ENCODE results near the gene APOL4. TPM values are rescaled to one million over a fixed set of nuclear protein-coding genes. Genes with fewer than 3 reads are reported as not detected.
A peak's percentile ranks its signal among the peaks of the same experiment; 100 is the strongest.

Gene APOL4
- total and polyA plus RNA-seq, 7 donors = 1.2 to 14.0 (median 4.8) TPM

DNA sequence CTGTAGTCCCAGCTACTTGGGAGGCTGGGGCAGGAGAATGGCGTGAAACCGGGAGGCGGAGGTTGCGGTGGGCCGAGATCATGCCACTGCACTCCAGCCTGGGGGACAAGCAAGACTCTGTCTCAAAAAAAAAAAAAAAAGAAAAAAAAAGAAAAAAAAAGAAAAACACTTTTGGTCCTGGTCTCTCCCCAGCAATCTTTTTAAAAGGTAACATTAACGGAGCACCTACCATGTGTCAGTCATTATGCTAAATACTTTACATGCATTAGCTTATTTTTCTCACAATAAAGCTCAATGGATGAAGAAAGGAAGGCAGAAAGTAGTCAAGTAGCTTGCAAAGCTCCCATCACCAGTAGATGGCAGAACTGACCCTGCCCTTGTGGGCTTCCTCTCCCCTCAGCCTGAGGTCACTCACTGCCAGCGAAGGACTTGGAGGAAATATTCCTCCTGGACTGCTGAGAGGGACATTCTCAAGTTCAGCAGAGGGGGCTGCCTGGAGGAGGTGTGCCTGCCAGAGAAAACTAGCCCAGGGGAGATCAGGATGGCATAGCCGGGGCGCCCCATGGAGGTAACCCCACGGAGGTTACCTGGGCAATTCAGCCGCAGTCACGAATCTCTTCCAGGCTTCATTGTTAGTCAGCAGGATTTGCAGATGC lies 56.6 kb downstream of the APOL4 start:
- no peaks in the 10 kb centered on the region for H3K27me3 ChIP-seq
- TF ChIP-seq POLR2AphosphoS5 (IDR thresholded peaks at IDR 0.05) (no peak), EP300 (IDR thresholded peaks at IDR 0.05) (no peak), POLR2A (IDR thresholded peaks at IDR 0.05) (no peak), CTCF (IDR thresholded peaks at IDR 0.05) (peak; percentile 80 to 89 (median 82))
- H3K36me3 ChIP-seq = peaks cover 0 to 40% (median 7%) of the 10 kb centered on the region in 4 donors
- intact Hi-C loops (cut with DNase I) = loop anchor here (1.0 to 5.0 kb wide), 3 partner anchors 35 to 342 kb away; no protein-coding TSS in a partner anchor
- WGBS, 2 donors = 62 to 63% methylated on average over 12 of the region's 12 CpGs
- no peaks in the 10 kb centered on the region for H3K9me3 ChIP-seq
- peak overlapping the region; percentile 16 to 50 (median 20) for H3K27ac ChIP-seq
- H3K4me3 ChIP-seq = no peak overlapping the region
- peaks cover 0 to 25% (median 12%) of the 10 kb centered on the region in 4 donors for H3K4me1 ChIP-seq
- DNase-seq = peak; percentile 89

DNA sequence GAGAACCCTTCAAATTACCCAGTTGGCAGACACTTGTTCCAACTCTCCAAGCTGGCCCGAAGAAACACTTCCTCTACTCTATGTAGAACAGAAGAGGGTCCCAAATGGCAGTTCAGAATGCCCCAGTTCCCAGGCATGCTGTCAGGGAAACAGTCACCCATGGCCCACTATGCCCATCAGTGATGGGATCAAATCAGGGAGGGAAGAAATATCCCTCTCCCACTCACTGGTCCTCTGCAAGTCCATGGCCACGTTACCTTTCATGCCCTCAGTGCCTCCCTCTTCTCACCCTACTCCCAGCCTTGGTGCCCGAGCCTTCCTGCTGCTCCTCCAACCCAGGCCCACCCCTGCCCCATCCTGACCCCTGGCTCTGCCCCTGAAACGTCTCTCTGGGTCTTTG lies 57.7 kb downstream of the APOL4 start:
- WGBS, 2 donors = 71 to 78% methylated on average over 4 of the region's 4 CpGs
- peaks cover 0 to 25% (median 12%) of the 10 kb centered on the region in 4 donors for H3K4me1 ChIP-seq
- TF ChIP-seq POLR2AphosphoS5 (IDR thresholded peaks at IDR 0.05) (no peak), POLR2A (IDR thresholded peaks at IDR 0.05) (no peak), EP300 (IDR thresholded peaks at IDR 0.05) (no peak), CTCF (IDR thresholded peaks at IDR 0.05) (no peak)
- no peak overlapping the region for H3K27ac ChIP-seq
- peaks cover 0 to 34% (median 7%) of the 10 kb centered on the region in 4 donors for H3K36me3 ChIP-seq
- no peaks in the 10 kb centered on the region for H3K9me3 ChIP-seq
- no peak overlapping the region for H3K4me3 ChIP-seq
- H3K27me3 ChIP-seq = no peaks in the 10 kb centered on the region
- DNase-seq = peak; percentile 56
- intact Hi-C loops (cut with DNase I) = loop anchor here (1.0 kb wide), 1 partner anchor 36 kb away; no protein-coding TSS in a partner anchor

GRCh38 chr22:36143066-36143815 lies 58.4 kb downstream of the APOL4 start:
- H3K27me3 ChIP-seq = no peaks in the 10 kb centered on the region
- H3K4me3 ChIP-seq = no peak overlapping the region
- peaks cover 0 to 25% (median 12%) of the 10 kb centered on the region in 4 donors for H3K4me1 ChIP-seq
- H3K36me3 ChIP-seq = peaks cover 0 to 27% (median 7%) of the 10 kb centered on the region in 4 donors
- H3K9me3 ChIP-seq = no peaks in the 10 kb centered on the region
- no peak overlapping the region for H3K27ac ChIP-seq
- peak; percentile 18 for DNase-seq
- TF ChIP-seq EP300 (IDR thresholded peaks at IDR 0.05) (no peak), CTCF (IDR thresholded peaks at IDR 0.05) (no peak), POLR2AphosphoS5 (IDR thresholded peaks at IDR 0.05) (no peak), POLR2A (IDR thresholded peaks at IDR 0.05) (no peak)
- 55 to 61% methylated on average over 5 of the region's 5 CpGs for WGBS, 2 donors
- intact Hi-C loops (cut with DNase I) = no loop called here

DNA sequence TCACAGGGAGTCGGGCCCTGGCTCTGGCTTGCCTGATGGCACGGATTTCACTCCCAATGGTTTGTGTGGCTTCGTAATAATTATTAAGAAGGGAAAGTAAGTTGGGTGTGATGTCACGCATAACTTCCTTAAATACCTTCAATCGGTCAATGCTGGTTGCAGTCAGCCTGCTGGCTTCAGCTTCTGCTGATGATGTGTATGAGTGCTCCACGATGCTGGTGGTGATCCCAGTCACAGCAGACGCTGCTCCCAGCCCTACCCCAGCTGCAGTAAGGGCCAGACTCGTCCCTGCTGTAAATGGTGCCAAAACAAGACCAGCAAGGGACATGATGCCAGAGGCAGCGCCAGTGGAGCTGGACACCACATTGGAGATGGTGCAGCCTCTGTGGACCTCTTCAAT lies 60.1 kb downstream of the APOL4 start:
- Histone ChIP-seq H3K4me3 (no peak overlapping the region), H3K4me1 (peaks cover 0 to 15% (median 8%) of the 10 kb centered on the region in 4 donors), H3K36me3 (peaks cover 0 to 24% (median 7%) of the 10 kb centered on the region in 4 donors), H3K9me3 (no peaks in the 10 kb centered on the region), H3K27me3 (no peaks in the 10 kb centered on the region), H3K27ac (no peak overlapping the region)
- TF ChIP-seq CTCF (IDR thresholded peaks at IDR 0.05) (no peak), POLR2A (IDR thresholded peaks at IDR 0.05) (no peak), EP300 (IDR thresholded peaks at IDR 0.05) (no peak), POLR2AphosphoS5 (IDR thresholded peaks at IDR 0.05) (no peak)
- peak; percentile 51 for DNase-seq
- WGBS, 2 donors = 86 to 91% methylated on average over 9 of the region's 9 CpGs
- intact Hi-C loops (cut with DNase I) = no loop called here

Other genes with a start within 250 kb of the APOL4 start
- 100 to 1,000 TPM; 138 to 164 (median 148) TPM for gene RBFOX2, start 173.0 kb downstream of the APOL4 start, total RNA-seq
- 10 to 100 TPM; 11.6 to 32.4 (median 15.6) TPM for gene RBFOX2, start 173.0 kb downstream of the APOL4 start, polyA plus RNA-seq
- gene APOL3, start 41.1 kb downstream of the APOL4 start, total RNA-seq = 10 to 100 TPM; 20.2 to 48.9 (median 31.2) TPM
- gene APOL3, start 41.1 kb downstream of the APOL4 start, polyA plus RNA-seq = 10 to 100 TPM in 2 of 3 donors, 1 to 10 TPM in 1; 7.4 to 36.9 (median 22.2) TPM
- gene APOL2, start 37.7 kb upstream of the APOL4 start, total RNA-seq = 10 to 100 TPM; 26.8 to 59.5 (median 29.4) TPM
- gene APOL2, start 37.7 kb upstream of the APOL4 start, polyA plus RNA-seq = 10 to 100 TPM; 18.6 to 45.1 (median 24.3) TPM
- 10 to 100 TPM; 15.0 to 36.0 (median 20.3) TPM for gene APOL1, start 51.3 kb upstream of the APOL4 start, total RNA-seq
- 10 to 100 TPM in 2 of 3 donors, 1 to 10 TPM in 1; 6.6 to 64.0 (median 11.3) TPM for gene APOL1, start 51.3 kb upstream of the APOL4 start, polyA plus RNA-seq
- 100 to 1,000 TPM; 147 to 273 (median 184) TPM for gene MYH9, start 186.2 kb upstream of the APOL4 start, total RNA-seq
- 100 to 1,000 TPM in 1 of 3 donors, 10 to 100 TPM in 2; 63.7 to 307 (median 88.3) TPM for gene MYH9, start 186.2 kb upstream of the APOL4 start, polyA plus RNA-seq

Measured in sigmoid colon (tissue), 7 donors.